HUES48 (cell line): Measurements from ENCODE around the gene SOWAHA.

ENCODE experiments used
- H3K27ac ChIP-seq: one replicate; pipeline ENCODE4 v1.7.0; 2013; ENCODE audit warnings: low read depth, low read length, inconsistent platforms
- H3K27me3 ChIP-seq: 2 replicates; pipeline ENCODE4 v1.6.1; 2013; ENCODE audit warnings: mild to moderate bottlenecking, low read length; ENCODE audit not compliant: control insufficient read depth, insufficient read depth
- H3K36me3 ChIP-seq: 2 replicates; pipeline ENCODE4 v1.6.1; 2013; ENCODE audit warnings: low read length; ENCODE audit not compliant: control insufficient read depth, insufficient read depth
- H3K4me1 ChIP-seq: 2 replicates; pipeline ENCODE4 v1.6.1; 2013; ENCODE audit warnings: mild to moderate bottlenecking, low read length; ENCODE audit not compliant: control insufficient read depth, insufficient read depth
- H3K4me3 ChIP-seq: 2 replicates; pipeline ENCODE4 v1.5.1; 2013; ENCODE audit warnings: mild to moderate bottlenecking, low read depth, low read length
- H3K9ac ChIP-seq: 2 replicates; pipeline ENCODE4 v1.6.1; 2013; ENCODE audit warnings: mild to moderate bottlenecking, low read depth, low read length, moderate library complexity
- H3K9me3 ChIP-seq: 2 replicates; pipeline ENCODE4 v1.6.1; 2013; ENCODE audit warnings: low read length; ENCODE audit not compliant: control insufficient read depth, insufficient read depth

SOWAHA gene

DNA sequence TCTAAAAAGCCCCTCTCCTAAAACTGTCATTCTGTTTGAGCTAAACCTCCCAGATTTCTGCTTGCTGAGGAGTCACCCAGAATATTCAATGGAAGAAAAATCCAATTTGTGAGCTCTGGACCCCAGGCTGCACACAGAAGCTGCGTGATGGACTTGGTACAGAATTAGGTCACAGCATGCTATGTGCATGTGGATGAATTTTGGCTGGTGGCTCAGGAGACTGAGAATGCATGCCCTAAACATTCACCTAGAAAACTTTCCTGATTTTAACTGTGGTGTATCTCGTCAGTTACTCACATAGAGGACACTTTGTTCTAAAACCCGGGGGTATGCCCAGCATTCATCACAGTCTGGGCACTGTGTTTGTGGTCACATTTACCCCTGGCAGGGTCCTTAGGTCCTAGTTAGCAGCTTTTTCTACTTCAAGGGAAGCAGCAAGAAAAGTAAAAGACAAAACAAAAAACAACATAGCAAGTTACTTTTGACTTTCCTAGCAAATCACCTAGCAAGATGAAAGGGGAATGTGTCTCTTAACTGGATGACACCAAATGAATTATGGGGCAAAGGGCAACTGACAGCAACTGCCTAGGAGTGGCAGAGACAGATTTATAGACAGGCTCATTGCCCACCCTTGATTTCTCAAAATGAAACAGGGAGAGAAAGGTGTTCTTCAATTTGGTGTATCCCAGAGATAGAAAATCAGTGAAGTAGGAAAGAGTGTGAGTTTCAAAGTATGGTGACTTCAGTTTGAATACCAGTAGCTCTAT, 25.6 kb downstream of the SOWAHA start:
- H3K9ac ChIP-seq = no peak overlapping the region

DNA sequence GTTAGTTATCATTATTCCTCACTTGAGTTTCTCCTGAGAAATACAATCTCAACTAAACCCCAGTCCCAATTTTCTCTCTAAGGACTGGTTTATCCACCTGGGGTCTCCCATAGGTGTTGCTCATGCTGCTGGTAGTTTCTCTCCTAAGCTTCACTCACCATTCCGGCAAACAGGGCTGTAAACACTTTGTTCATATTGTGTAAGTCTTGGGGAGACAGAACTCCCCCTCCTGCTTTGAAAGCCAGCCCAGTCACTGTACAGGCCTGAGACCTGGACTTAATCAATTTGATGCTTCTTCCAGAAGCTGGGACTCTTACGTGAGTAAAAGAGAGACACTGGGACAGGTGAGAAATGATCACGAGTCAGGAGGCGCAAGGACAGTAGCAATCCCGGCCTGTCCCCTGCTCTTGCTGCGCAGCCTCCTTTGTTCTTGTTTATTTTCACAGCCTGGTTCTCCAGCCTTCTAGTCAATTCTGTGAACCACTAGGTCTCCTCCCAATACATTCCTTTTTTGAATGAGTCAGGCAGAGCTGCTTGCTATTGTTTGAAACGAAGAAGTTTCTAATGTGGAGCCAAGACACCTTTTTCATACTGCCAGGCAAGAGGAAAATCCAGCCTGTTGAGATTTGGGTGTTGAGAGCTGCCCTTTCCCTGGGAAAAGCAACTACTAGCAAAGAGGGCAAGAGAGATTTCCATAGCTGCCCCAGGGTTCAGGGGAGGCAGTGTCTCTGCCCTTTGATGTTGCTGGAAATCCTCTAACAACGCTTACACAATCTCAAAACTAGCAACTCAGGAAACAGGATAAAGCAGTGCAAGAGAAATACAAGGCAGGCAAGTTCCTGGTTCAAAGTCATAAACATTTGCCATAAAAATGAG, 26.6 kb downstream of the SOWAHA start:
- H3K9me3 ChIP-seq = no peaks in the 10 kb centered on the region
- no peaks in the 10 kb centered on the region for H3K36me3 ChIP-seq
- H3K27me3 ChIP-seq = no peaks in the 10 kb centered on the region
- H3K9ac ChIP-seq = no peak overlapping the region
- no peaks in the 10 kb centered on the region for H3K4me1 ChIP-seq
- no peak overlapping the region for H3K27ac ChIP-seq
- no peak overlapping the region for H3K4me3 ChIP-seq

More for the DNA sequence above, 25.6 kb downstream of the SOWAHA start:
- H3K27me3 ChIP-seq = no peaks in the 10 kb centered on the region
- no peak overlapping the region for H3K4me3 ChIP-seq
- H3K36me3 ChIP-seq = no peaks in the 10 kb centered on the region
- no peaks in the 10 kb centered on the region for H3K9me3 ChIP-seq
- H3K27ac ChIP-seq = no peak overlapping the region
- no peaks in the 10 kb centered on the region for H3K4me1 ChIP-seq

DNA sequence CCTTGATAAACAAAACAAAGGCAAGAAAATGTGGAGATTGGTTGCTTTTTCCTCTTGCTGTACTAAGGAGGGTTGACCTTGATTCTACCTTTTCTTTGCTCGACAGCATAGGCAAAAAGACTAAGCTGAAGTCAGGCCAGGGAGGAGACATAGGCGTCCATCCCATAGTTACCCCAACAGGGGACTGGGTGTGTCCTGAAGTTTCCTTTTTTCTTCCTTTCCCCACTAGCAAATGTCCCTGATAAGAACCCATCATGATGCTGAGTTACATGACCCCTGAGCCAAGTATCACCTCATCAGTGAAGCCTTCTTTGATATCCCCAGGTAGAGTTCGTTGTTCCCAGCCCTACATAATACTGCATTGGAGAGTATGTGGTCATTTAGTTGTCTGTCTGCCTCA, 27.2 kb downstream of the SOWAHA start:
- Histone ChIP-seq H3K27me3 (no peaks in the 10 kb centered on the region), H3K9ac (no peak overlapping the region), H3K9me3 (no peaks in the 10 kb centered on the region), H3K4me1 (no peaks in the 10 kb centered on the region), H3K27ac (no peak overlapping the region), H3K4me3 (no peak overlapping the region), H3K36me3 (no peaks in the 10 kb centered on the region)

DNA sequence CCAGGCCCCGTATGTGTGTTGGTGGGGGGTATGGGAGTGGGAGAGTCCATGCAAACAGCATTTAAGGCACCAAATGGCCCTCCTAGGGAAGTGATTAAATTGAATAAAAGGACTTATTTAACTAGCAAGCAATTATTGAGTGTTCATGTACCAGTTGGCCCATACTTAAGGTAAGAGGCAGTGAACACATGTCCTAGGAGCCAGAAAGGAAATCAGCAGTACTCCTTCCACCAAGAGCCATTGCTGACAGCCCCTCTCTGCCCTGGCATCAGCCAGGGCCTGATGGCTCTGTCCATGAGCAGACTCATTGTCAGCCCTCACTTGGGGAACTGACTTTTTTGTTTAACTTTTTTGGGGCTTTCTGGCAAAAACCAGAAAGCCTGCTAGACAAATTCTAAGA, 27.8 kb downstream of the SOWAHA start:
- Histone ChIP-seq H3K9me3 (no peaks in the 10 kb centered on the region), H3K27ac (no peak overlapping the region), H3K9ac (no peak overlapping the region), H3K4me3 (no peak overlapping the region), H3K27me3 (no peaks in the 10 kb centered on the region), H3K4me1 (no peaks in the 10 kb centered on the region), H3K36me3 (no peaks in the 10 kb centered on the region)

DNA sequence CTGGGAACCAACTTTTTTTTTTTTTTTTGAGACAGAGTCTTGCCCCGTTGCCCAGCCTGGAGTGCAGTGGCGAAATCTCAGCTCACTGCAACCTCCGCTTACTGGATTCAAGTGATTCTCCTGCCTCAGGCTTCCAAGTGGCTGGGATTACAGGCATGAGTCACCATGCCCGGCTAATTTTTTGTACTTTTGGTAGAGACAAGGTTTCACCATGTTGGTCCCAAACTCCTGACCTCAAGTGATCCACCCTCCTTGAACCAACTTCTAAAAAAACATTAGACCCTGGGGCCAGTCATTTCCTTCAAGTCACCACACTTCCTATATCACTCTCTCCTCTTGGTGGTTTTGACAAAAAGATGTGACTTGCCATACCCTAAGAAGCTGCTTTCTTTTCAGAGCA, 28.2 kb downstream of the SOWAHA start:
- Histone ChIP-seq H3K4me1 (no peaks in the 10 kb centered on the region), H3K9ac (no peak overlapping the region), H3K4me3 (no peak overlapping the region), H3K27me3 (no peaks in the 10 kb centered on the region), H3K36me3 (no peaks in the 10 kb centered on the region), H3K9me3 (no peaks in the 10 kb centered on the region), H3K27ac (no peak overlapping the region)

DNA sequence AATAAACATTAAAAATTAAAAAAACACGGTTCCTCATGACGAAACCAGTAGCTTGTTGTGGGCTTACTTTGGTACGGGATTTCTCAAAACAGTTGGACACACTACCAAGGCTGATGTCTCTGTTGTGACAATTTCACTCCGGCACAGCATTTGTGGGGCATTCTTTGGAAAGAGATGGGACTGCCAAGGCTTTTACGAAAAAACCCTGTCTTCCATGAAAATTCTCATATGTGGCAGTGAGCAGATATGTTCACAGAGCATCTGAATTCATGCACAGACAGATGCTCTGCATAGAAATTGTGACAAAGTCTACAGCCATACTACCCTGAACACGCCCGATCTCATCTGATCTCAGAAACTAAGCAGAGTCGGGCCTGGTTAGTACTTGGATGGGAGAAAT, 35.2 kb downstream of the SOWAHA start:
- H3K4me3 ChIP-seq = no peak overlapping the region

DNA sequence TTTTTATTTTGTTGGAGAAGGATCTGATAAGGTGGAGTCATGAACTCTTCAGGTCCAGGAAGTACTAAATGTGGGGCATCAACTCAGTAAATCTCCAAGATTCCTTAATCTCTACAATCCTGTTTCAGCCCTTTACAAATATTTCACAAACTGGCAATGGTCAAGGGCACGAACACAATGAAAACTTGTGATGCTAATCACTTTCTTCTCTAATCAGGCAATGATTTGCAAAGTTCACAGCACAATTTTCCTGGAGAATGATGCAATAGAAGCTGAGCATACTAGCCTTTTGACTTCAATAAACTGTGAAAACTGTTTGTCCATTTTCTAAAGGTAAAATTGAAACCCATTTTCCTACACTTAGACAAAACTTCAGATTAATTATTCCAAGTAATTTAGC, 36.2 kb downstream of the SOWAHA start:
- no peak overlapping the region for H3K27ac ChIP-seq
- H3K27me3 ChIP-seq = no peaks in the 10 kb centered on the region
- no peak overlapping the region for H3K9ac ChIP-seq
- H3K4me1 ChIP-seq = peaks cover 8% of the 10 kb centered on the region
- no peak overlapping the region for H3K4me3 ChIP-seq
- H3K9me3 ChIP-seq = no peaks in the 10 kb centered on the region
- H3K36me3 ChIP-seq = no peaks in the 10 kb centered on the region

More for the DNA sequence above, 35.2 kb downstream of the SOWAHA start:
- Histone ChIP-seq H3K9ac (no peak overlapping the region), H3K4me1 (no peaks in the 10 kb centered on the region), H3K9me3 (no peaks in the 10 kb centered on the region), H3K27me3 (no peaks in the 10 kb centered on the region), H3K36me3 (no peaks in the 10 kb centered on the region), H3K27ac (no peak overlapping the region)

DNA sequence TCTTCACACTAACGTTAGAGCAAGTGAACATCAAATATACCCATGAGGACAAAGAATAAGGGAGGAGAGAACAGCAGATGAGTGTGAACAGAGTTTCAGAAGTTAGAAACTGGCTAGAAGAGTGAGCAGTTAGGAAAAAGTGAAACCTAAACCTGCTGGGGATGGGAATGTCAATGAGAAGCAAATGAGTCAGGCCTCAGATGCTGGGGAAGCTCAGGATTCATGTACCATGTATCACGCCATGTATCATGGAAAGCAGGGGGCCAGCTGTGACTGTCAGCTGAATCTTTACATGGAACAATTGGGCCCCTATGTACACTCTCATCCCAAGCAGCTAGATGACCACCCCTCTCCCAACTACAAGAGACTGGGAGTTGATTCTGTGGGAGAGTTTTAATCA, 37.0 kb downstream of the SOWAHA start:
- Histone ChIP-seq H3K9ac (no peak overlapping the region), H3K4me1 (peaks cover 11% of the 10 kb centered on the region), H3K4me3 (no peak overlapping the region), H3K9me3 (no peaks in the 10 kb centered on the region), H3K27ac (no peak overlapping the region), H3K27me3 (no peaks in the 10 kb centered on the region), H3K36me3 (no peaks in the 10 kb centered on the region)

DNA sequence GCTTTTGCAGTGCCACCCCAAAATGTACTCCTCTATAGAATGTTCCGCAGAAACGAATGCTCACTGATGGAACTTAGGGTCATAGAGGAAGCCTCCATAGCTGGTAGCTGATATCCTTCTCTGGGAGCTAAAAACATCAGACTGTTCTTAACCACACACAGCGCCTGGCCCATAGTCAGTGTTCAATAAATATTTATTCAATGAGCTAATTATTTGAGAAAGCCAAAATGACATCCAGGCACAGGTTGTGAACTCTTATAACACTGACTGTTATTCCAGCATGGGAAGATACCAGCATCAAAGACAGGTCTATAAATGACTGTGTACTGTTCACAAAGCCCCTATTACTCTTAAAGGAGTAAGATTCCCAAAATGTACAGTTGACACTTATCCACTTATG, 40.2 kb downstream of the SOWAHA start:
- Histone ChIP-seq H3K9me3 (no peaks in the 10 kb centered on the region), H3K4me1 (peaks cover 11% of the 10 kb centered on the region), H3K4me3 (no peak overlapping the region), H3K36me3 (no peaks in the 10 kb centered on the region), H3K27me3 (no peaks in the 10 kb centered on the region), H3K9ac (no peak overlapping the region), H3K27ac (no peak overlapping the region)

DNA sequence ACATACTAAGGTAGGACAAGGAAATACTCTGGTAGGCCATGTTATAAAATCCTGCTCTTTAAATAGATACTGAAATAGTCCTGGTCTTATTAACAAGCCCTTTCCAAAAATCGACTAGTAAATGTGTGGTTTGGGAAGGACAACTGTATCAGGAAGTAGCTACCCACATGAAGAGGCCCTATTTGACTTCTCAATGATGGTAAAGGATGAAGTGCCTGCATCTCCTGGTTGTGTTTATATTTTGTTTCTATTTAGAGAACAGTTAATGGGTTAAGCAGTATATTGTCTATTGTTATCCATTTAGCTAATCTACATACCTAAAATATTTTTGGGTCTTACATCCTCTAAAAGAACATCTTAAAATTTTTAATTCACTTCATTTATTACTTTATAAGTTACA, 40.7 kb downstream of the SOWAHA start:
- peaks cover 11% of the 10 kb centered on the region for H3K4me1 ChIP-seq
- H3K27ac ChIP-seq = no peak overlapping the region
- H3K4me3 ChIP-seq = no peak overlapping the region
- no peak overlapping the region for H3K9ac ChIP-seq
- H3K36me3 ChIP-seq = no peaks in the 10 kb centered on the region
- H3K9me3 ChIP-seq = no peaks in the 10 kb centered on the region
- H3K27me3 ChIP-seq = no peaks in the 10 kb centered on the region

DNA sequence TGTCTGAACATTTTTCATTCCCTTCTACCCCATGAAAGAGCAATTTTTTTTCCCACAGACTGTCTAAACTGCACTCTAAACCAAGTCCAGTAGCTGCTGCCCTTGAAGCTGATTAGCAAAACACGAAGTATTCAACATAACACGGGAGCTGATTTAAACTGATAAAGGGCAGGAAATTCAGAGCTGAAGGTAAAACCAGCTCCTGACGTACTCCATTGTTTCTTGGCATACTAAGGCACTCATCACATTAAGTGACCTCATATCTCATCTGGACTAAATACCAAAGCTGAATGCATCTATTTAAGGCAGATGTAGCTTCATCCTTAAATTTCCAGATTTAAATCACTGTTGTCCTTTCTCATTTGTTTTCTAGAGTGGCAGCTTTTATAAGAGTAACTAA, 41.2 kb downstream of the SOWAHA start:
- no peaks in the 10 kb centered on the region for H3K36me3 ChIP-seq
- H3K4me3 ChIP-seq = no peak overlapping the region
- no peaks in the 10 kb centered on the region for H3K27me3 ChIP-seq
- H3K9ac ChIP-seq = no peak overlapping the region
- peaks cover 11% of the 10 kb centered on the region for H3K4me1 ChIP-seq
- no peak overlapping the region for H3K27ac ChIP-seq
- no peaks in the 10 kb centered on the region for H3K9me3 ChIP-seq
